K562 (cell line): ENCODE measurements around the gene GALNS. TPM values are rescaled to one million over a fixed set of nuclear protein-coding genes. Genes with fewer than 3 reads are reported as not detected.
A peak's percentile ranks its signal among the peaks of the same experiment; 100 is the strongest.

Experiments
- ATAC-seq: fragments of 200-7000 bp; cut with Tn5 transposase; 3 replicates; pipeline ENCODE4 v1.9.1; 2020; ENCODE audit warnings: moderate library complexity
- BruUV-seq: library from RNA; stranded (reverse); fragments of 400-500 nt; replicated peaks from 2 replicates; lab custom pipeline; 2021; lab: Mats Ljungman, UMichigan
- CTCF ChIA-PET: fragments of 300-600 bp; formaldehyde crosslinking; extraction: SDS; loops from one replicate; lab custom pipeline; 2021; ENCODE audit warnings: low intra/inter-chr PET ratio; lab: Yijun Ruan, JAX
- POLR2A ChIA-PET: fragments of 300-600, 350-650 bp; sonication (Branson Sonifier 250); formaldehyde crosslinking; extraction: SDS; loops from one replicate; lab custom pipeline; 2021; ENCODE audit warnings: antibody characterized with exemption, inconsistent platforms; lab: Yijun Ruan, JAX
- DNase-seq, 4 experiments: peaks; one replicate each; pipeline versions ENCODE4 v3.0.0 to v3.0.0-alpha.2; 2011 to 2018; ENCODE audit warnings: low spot score in 3 of 4, mixed read lengths in 3 of 4; ENCODE audit errors: extremely low read depth in 1 of 4
- FAIRE-seq: peaks from 2 replicates; lab custom pipeline; 2011; peaks lifted over from hg19 to GRCh38; lab: Jason Lieb, UNC
- H2AFZ ChIP-seq: 2 replicates; pipeline ENCODE4 v1.6.0; 2011; ENCODE audit warnings: low read depth, low read length, control low read depth, inconsistent platforms
- H3K27ac ChIP-seq: fragments of 200-600 bp; 3 replicates; pipeline ENCODE4 v1.8.0; 2011; ENCODE audit warnings: low read depth, mild to moderate bottlenecking, control low read depth, inconsistent platforms, low read length, moderate library complexity, mixed read lengths; ENCODE audit errors: extremely low read depth
- H3K27me3 ChIP-seq, 2 experiments: fragments of 300-600 bp in 1 of 2; 2 replicates in 1 of 2; 3 replicates in 1 of 2; pipeline versions ENCODE4 v1.6.0 to v1.8.0; 2011; ENCODE audit warnings: inconsistent platforms in 2 of 2, low read length in 2 of 2, mild to moderate bottlenecking in 1 of 2, mixed read lengths in 1 of 2, moderate library complexity in 1 of 2; ENCODE audit not compliant: control insufficient read depth in 2 of 2, insufficient read depth in 2 of 2
- H3K36me3 ChIP-seq: fragments of 300-600 bp; 3 replicates; pipeline ENCODE4 v1.8.0; 2011; ENCODE audit warnings: mild to moderate bottlenecking, low read length, inconsistent platforms; ENCODE audit not compliant: control insufficient read depth, insufficient read depth
- H3K4me1 ChIP-seq, 2 experiments: fragments of 200-600 bp in 1 of 2; replicated peaks in 1 of 2; 2 replicates in 1 of 2; 3 replicates in 1 of 2; pipeline versions ENCODE4 v1.5.1 to v1.8.0; 2011; ENCODE audit warnings: inconsistent platforms in 2 of 2, low read length in 2 of 2, mild to moderate bottlenecking in 1 of 2, mixed read lengths in 1 of 2, moderate library complexity in 1 of 2; ENCODE audit not compliant: control insufficient read depth in 2 of 2, insufficient read depth in 2 of 2
- H3K4me2 ChIP-seq: 2 replicates; pipeline ENCODE4 v1.6.1; 2011; ENCODE audit warnings: low read length, control low read depth, inconsistent platforms, mixed read lengths; ENCODE audit not compliant: insufficient read depth
- H3K4me3 ChIP-seq: fragments of 200-600 bp; sonication (generic), shearing (Covaris generic); 2 replicates; pipeline ENCODE4 v1.5.1; 2016; ENCODE audit warnings: control low read depth, inconsistent platforms
- H3K79me2 ChIP-seq: fragments of 200-600 bp; 3 replicates; pipeline ENCODE4 v1.8.0; 2011; ENCODE audit warnings: low read length, inconsistent platforms; ENCODE audit not compliant: control insufficient read depth, insufficient read depth
- H3K9ac ChIP-seq, 2 experiments: 2 replicates each; pipeline versions ENCODE4 v1.6.0 to v1.6.1; 2011; ENCODE audit warnings: low read depth in 2 of 2, low read length in 2 of 2, control low read depth in 1 of 2, inconsistent platforms in 1 of 2, mild to moderate bottlenecking in 1 of 2, mixed read lengths in 1 of 2; ENCODE audit not compliant: insufficient read depth in 1 of 2
- H3K9me1 ChIP-seq: one replicate; pipeline ENCODE4 v1.6.0; 2011; ENCODE audit warnings: inconsistent platforms, mild to moderate bottlenecking, low read length, moderate library complexity; ENCODE audit not compliant: control insufficient read depth, insufficient read depth
- H3K9me3 ChIP-seq: replicated peaks from 2 replicates; pipeline ENCODE4 v1.5.1; 2011; ENCODE audit warnings: low read depth, low read length, inconsistent platforms; ENCODE audit not compliant: control insufficient read depth, insufficient read depth
- H4K20me1 ChIP-seq: replicated peaks from 2 replicates; pipeline ENCODE4 v1.6.1; 2011; ENCODE audit warnings: low read length, inconsistent platforms, mixed read lengths; ENCODE audit not compliant: control insufficient read depth, insufficient read depth
- BRCA1 ChIP-seq, 2 experiments: fragments of 450-650 bp in 1 of 2; sonication (generic) in 1 of 2; formaldehyde crosslinking in 1 of 2; IDR thresholded peaks; 2 replicates each; pipeline versions ENCODE4 v1.5.0 to v1.6.1; 2017 to 2020; ENCODE audit warnings: mild to moderate bottlenecking in 1 of 2, missing genetic modification reagents in 1 of 2
- CUX1 ChIP-seq: fragments of 200-800 bp; sonication (Bioruptor generic); IDR thresholded peaks from 2 replicates; pipeline ENCODE4 v1.6.1; 2016; ENCODE audit warnings: missing genetic modification characterization, missing compliant biosample characterization
- HCFC1 ChIP-seq: IDR thresholded peaks from 2 replicates; pipeline ENCODE4 v1.6.1; 2012; ENCODE audit warnings: low read depth, low read length, improper control_type of control experiment
- MXD1 ChIP-seq: fragments of 250-450 bp; sonication (Bioruptor Pico); IDR thresholded peaks from 2 replicates; pipeline ENCODE4 v1.8.0; 2021; ENCODE audit warnings: borderline replicate concordance, mild to moderate bottlenecking, moderate library complexity; ENCODE audit not compliant: poor library complexity, severe bottlenecking
- NCOA1 ChIP-seq: fragments of 450-650 bp; IDR thresholded peaks from 2 replicates; pipeline ENCODE4 v1.6.1; 2016; ENCODE audit warnings: low read depth
- NR4A1 ChIP-seq, 2 experiments: fragments of 250-450 bp in 1 of 2; fragments of 450-650 bp in 1 of 2; sonication (Bioruptor Pico) in 1 of 2; IDR thresholded peaks; 2 replicates each; pipeline versions ENCODE4 v1.4.0 to v1.6.1; 2016 to 2020; ENCODE audit warnings: mild to moderate bottlenecking in 2 of 2, missing compliant biosample characterization in 1 of 2, missing genetic modification characterization in 1 of 2, moderate library complexity in 1 of 2
- TAF15 ChIP-seq: fragments of 200-400 bp; formaldehyde crosslinking; IDR thresholded peaks from 2 replicates; pipeline ENCODE4 v1.6.1; 2017; ENCODE audit warnings: mild to moderate bottlenecking, low read depth, low read length, moderate library complexity
- ZNF121 ChIP-seq: sonication (generic); formaldehyde crosslinking; conservative IDR thresholded peaks from 2 replicates; pipeline ENCODE4 v1.8.0; 2022; ENCODE audit warnings: missing genetic modification reagents
- ZNF316 ChIP-seq: fragments of 450-650 bp; IDR thresholded peaks from 2 replicates; pipeline ENCODE4 v1.6.1; 2016
- whole genome bisulfite sequencing: fragments of 100-300 bp; shearing (Covaris generic); methylation state at CpG from one replicate; pipeline ENCODE4 v1.1.6; 2016; ENCODE audit warnings: low coverage, mixed read lengths; ENCODE audit not compliant: insufficient coverage; ENCODE audit errors: missing lambda C conversion rate; 5-methylcytosine and 5-hydroxymethylcytosine counted together
- in situ Hi-C: fragments of 300-500 bp; cut with MboI; formaldehyde crosslinking; loops from 4 replicates; pipeline ENCODE4 v1.15.0; 2018; ENCODE audit warnings: inconsistent platforms, mixed read lengths
- intact Hi-C: fragments of 100-400 bp; cut with micrococcal nuclease; formaldehyde crosslinking; loops from 2 replicates; pipeline ENCODE4 v1.14.2; 2022
- polyA plus RNA-seq, 8 experiments: library from polyadenylated mRNA; depleted of rRNA in 4 of 8; stranded (reverse) in 5 of 8; unstranded in 3 of 8; fragments of >200 nt; fragmentation: Nextera tagmentation in 2 of 8; fragmentation: Illumina TruSeq in 1 of 8; extraction: Ambion mirVana in 2 of 8; extraction: Trizol in 1 of 8; gene quantifications; 2 replicates each; pipeline versions ENCODE4 v1.2.1 to v1.2.3, GENCODE V29; 2011 to 2014; ENCODE audit warnings: inconsistent platforms in 1 of 8, missing spikeins in 1 of 8
- total RNA-seq, 7 experiments: library from RNA; depleted of rRNA in 6 of 7; stranded (reverse); fragments of >200 nt in 6 of 7; fragmentation: Illumina TruSeq in 2 of 7; extraction: Trizol in 2 of 7; gene quantifications; 2 replicates each; pipeline versions ENCODE4 v1.2.1 to v1.2.3, GENCODE V29; 2011 to 2021; ENCODE audit warnings: low replicate concordance in 1 of 7

Gene GALNS
- total and polyA plus RNA-seq, 9 of the 15 experiments (the other 6 are each of a cell fraction or from before 2014, with no cell fraction given) = 0.38 to 13.2 (median 4.3) TPM

DNA sequence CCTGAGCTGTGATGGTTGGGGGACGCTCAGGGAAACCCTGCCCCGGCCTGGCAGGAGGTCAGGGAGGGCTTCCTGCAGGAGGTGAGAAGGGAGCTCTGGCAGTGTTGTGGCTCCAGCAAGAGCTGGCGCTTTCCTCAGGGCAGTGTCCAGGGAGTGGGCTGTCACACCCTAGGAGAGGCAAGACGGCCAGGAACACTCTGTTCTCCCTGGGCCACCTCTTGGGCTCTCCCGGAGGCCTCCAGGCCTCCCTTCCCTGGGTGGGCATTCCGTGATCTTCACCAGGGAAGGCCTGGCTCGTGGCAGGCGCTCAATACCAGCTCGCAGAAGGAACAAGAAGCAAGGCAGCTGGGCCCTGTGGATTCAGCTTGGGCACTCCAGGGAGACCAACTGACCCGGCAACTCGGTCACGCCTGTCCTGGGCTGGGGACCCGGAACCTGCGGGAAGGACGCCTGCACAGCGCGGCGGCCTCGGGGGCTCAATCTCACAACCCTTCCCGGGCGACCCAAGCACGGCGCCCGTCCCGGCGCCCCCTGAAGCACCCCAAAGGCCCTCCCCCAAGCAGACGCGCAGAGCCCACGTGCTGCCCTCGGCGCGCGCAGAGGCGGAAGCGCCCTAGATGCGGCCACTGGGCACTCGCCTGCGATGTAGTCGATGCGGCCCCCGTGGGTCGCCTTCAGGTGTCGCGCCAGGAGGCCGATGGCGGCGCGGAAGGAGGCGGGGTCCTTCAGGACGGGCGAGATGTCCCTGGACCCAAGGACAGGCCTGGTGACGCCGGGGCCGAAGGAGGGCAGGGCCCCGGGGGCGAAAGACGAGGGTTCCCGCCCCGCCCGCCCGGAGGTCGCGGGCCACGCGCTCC is 45.6 kb downstream of the GALNS start (continued):
- TF ChIP-seq TAF15 = 0 out of 2 replicates have a peak, but pooled peaks have one; percentile 58

DNA sequence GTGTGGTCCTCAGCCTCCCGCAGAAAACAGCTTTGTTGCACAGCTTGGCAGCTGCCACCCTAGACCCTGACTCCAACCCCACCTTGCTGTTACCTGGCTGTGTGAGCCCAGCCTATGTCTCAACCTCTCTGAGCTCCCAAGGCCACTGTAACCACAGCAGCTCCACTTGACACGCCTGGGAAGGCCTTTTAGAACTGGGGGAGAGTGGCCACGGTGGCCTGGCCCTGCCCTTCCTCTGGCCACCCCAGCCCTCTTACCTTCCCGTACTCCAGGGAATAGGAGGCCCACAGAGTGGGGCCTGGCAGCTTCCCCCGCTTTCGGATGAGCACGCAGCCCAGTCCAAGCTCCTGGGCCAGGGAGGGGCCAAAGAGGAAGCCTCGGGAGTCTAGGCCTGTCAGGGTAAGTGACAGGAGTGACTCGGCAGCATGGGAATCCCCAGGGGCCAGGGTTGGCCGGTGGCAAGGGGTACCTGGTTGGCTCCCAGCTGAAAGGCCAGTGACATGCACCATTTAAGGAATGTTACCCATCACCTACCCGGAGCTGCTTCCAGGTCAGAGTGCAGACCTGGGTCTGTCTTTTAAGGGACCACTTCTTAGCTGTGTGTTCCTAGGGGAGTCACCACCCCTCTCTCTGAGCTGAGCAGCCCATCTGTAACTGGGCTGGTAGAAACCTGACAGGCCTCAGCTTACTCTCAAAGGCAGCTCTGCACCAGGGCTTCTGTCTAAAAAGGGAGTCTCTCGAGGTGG is 46.4 kb downstream of the GALNS start:
- no peaks in the 10 kb centered on the region for H3K9me1 ChIP-seq
- peaks cover 31% of the 10 kb centered on the region; the same call in 1 of the 2 replicates for H4K20me1 ChIP-seq
- no peak overlapping the region for H2AFZ ChIP-seq
- in situ Hi-C loops (loop anchor here (5.0 to 10.0 kb wide), 2 partner anchors 357 to 404 kb away; partner anchors contain the start of gene ZNF778), intact Hi-C loops (loop anchor here (5.0 to 10.0 kb wide), 3 partner anchors 167 to 697 kb away; partner anchors contain the start of genes CBFA2T3 and SPG7)
- H3K27me3 ChIP-seq = no peaks in the 10 kb centered on the region; a peak in 1 of 5 replicates
- peak overlapping the region; percentile 86 to 99 for H3K9ac ChIP-seq
- H3K4me3 ChIP-seq = peak overlapping the region; percentile 64
- H3K4me2 ChIP-seq = peak overlapping the region; percentile 96
- FAIRE-seq (peak; percentile 65), ATAC-seq (peak; percentile 31), DNase-seq (peak in 2 of 4 experiments; percentile 57 to 75)
- no TSS peak for BruUV-seq
- peaks cover 55% of the 10 kb centered on the region for H3K79me2 ChIP-seq
- 5% methylated on average over 12 of the region's 12 CpGs for WGBS
- peaks cover 14 to 82% of the 10 kb centered on the region in 2 experiments for H3K4me1 ChIP-seq
- ChIA-PET CTCF (no interaction called here), POLR2A (interaction anchor here (0.6 to 6.1 kb wide), 19 partner anchors 8 to 765 kb away, joined by 3 to 50 read pairs (median 5); partner anchors contain the start of genes CPNE7, PIEZO1 and ZC3H18)
- peak overlapping the region; percentile 94 for H3K27ac ChIP-seq
- H3K9me3 ChIP-seq = no peaks in the 10 kb centered on the region
- H3K36me3 ChIP-seq = peaks cover 57% of the 10 kb centered on the region; the same call in 2 of the 3 replicates
- TF ChIP-seq ZNF121 (CRISPR knock-in tag) = no peak
- no peak for TF ChIP-seq NCOA1
- TF ChIP-seq NR4A1 (CRISPR knock-in tag; IDR thresholded peaks at IDR 0.05) = no peak
- no peak for TF ChIP-seq NR4A1 (tag; IDR thresholded peaks at IDR 0.05)
- 0 out of 2 replicates have a peak, but pooled peaks have one; percentile 15 for TF ChIP-seq ZNF316
- peak; percentile 17; the same call in 1 of the 2 replicates for TF ChIP-seq HCFC1
- TF ChIP-seq CUX1 (CRISPR knock-in tag) = no peak
- no peak for TF ChIP-seq MXD1 (CRISPR knock-in tag)
- no peak for TF ChIP-seq BRCA1 (IDR thresholded peaks at IDR 0.05)
- TF ChIP-seq BRCA1 (CRISPR knock-in tag; IDR thresholded peaks at IDR 0.05) = no peak
